ENCODE measurements around the gene LAMA4.

Gene LAMA4

GRCh38 chr6:112258642-112259336 is 4.4 kb upstream of the LAMA4 start:
- Histone ChIP-seq H3K36me3 (ENCODE audit: insufficient read depth, low read length) (no peaks in the 10 kb centered on the region), H3K9me3 (ENCODE audit: control insufficient read depth, insufficient read depth, low read length) (no peaks in the 10 kb centered on the region), H3K4me1 (ENCODE audit: insufficient read depth, low read length) (peaks cover 4% of the 10 kb centered on the region; the same call in 1 of the 2 replicates), H3K9ac (ENCODE audit: low read depth, low read length) (no peak overlapping the region)

- Histone ChIP-seq H3K36me3 (ENCODE audit: insufficient read depth, low read length) (no peaks in the 10 kb centered on the region), H3K9ac (ENCODE audit: low read depth, low read length) (no peak overlapping the region), H3K9me3 (ENCODE audit: control insufficient read depth, insufficient read depth, low read length) (no peaks in the 10 kb centered on the region), H3K4me1 (ENCODE audit: insufficient read depth, low read length) (peaks cover 4% of the 10 kb centered on the region; the same call in 1 of the 2 replicates)
These were observed 3.0 kb upstream of the LAMA4 start for GRCh38 chr6:112257178-112257855.

- Histone ChIP-seq H3K9me3 (ENCODE audit: control insufficient read depth, insufficient read depth, low read length) (no peaks in the 10 kb centered on the region), H3K4me1 (ENCODE audit: insufficient read depth, low read length) (peaks cover 4% of the 10 kb centered on the region; the same call in 1 of the 2 replicates), H3K36me3 (ENCODE audit: insufficient read depth, low read length) (no peaks in the 10 kb centered on the region), H3K9ac (ENCODE audit: low read depth, low read length) (peak overlapping the region; percentile 84; the same call in 1 of the 2 replicates)
These were observed 554 bp upstream of the LAMA4 start for GRCh38 chr6:112254921-112255320.

- H3K9ac ChIP-seq (ENCODE audit: low read depth, low read length), result peak overlapping the region; percentile 84; the same call in 1 of the 2 replicates
- peaks cover 4% of the 10 kb centered on the region; the same call in 1 of the 2 replicates for H3K4me1 ChIP-seq (ENCODE audit: insufficient read depth, low read length)
- no peaks in the 10 kb centered on the region for H3K36me3 ChIP-seq (ENCODE audit: insufficient read depth, low read length)
- no peaks in the 10 kb centered on the region for H3K9me3 ChIP-seq (ENCODE audit: control insufficient read depth, insufficient read depth, low read length)
These were observed 898 bp downstream of the LAMA4 start for GRCh38 chr6:112253498-112253840.

DNA sequence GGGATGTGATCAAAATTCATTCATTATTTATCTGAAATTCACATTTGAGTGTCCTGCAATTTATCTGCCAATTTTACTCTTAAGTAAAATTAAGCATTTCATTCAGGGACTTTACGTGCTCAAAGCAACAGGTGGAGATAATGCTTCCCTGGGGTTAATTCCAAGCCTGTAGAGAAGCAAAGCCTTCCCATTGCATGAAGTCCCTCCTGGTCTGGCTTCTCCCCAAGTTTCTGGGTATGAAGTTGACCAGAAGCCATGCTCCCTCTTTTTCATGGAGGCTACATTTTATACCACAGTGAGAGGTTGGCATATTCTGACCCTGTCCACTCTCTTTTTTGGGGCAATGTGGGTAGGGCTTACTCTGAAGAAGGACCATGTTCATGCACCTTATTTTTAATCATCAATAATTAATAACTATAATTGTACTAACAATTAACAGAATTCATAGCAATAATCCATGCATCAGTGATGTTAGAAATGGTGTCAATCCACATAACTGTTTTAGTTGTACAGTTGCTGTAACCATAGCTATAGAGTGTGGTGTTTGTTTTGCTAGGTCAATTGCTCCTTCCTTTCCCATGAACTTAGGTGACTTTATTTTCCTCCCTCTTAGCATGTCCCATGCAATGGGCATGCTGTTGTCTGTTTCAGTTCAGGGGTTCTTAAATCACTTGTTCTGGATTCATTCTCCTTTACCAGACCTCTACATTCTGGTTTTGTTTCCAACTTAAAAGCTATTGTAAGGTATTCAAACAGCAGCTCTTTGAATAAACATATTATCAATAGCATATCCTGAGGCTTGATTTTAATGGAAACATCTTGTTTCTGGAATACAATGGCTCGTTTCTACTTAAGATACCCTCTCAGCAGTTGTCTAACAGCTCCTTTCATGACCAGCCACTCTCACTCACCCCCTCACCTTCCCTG is 1.5 kb downstream of the LAMA4 start:
- Histone ChIP-seq H3K36me3 (ENCODE audit: insufficient read depth, low read length) (no peaks in the 10 kb centered on the region), H3K4me1 (ENCODE audit: insufficient read depth, low read length) (peaks cover 4% of the 10 kb centered on the region), H3K9ac (ENCODE audit: low read depth, low read length) (peak overlapping the region; percentile 84; the same call in 1 of the 2 replicates), H3K9me3 (ENCODE audit: control insufficient read depth, insufficient read depth, low read length) (no peaks in the 10 kb centered on the region)

DNA sequence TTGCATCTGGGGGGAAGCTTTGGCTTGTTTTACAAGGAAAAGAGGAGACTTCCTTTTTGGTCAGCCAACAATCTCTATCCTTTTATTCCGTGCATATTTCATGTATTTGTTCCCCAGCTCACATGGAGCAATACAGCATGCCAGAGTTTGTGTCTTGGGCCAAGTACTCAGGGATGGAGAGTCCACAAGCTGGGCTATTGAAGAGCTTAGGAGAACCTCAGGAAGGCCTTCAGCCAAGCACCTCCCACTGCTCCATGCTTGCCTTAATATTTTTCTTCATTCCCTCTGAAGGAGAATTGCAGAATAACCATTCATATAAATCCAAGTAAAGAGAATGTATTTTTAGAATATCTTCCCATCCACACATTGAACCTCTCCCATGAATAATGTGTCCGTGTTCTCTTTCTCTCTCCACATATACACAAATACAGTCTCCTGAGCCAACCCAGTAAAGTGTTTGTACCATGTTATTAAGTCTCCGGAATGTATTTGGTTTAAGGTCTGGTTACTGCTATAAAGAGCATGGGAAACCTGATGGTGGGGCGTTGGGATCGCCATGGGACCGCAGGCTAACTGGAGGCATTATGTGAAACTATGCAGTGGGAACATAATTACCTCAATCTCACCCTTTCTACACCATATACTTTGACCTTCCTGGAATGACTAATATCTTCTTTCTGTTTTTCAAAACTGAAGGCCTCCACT is 3.0 kb downstream of the LAMA4 start:
- H3K4me1 ChIP-seq (ENCODE audit: insufficient read depth, low read length), result peaks cover 4% of the 10 kb centered on the region
- H3K36me3 ChIP-seq (ENCODE audit: insufficient read depth, low read length), result no peaks in the 10 kb centered on the region
- H3K9ac ChIP-seq (ENCODE audit: low read depth, low read length), result no peak overlapping the region
- H3K9me3 ChIP-seq (ENCODE audit: control insufficient read depth, insufficient read depth, low read length), result no peaks in the 10 kb centered on the region

GRCh38 chr6:112249489-112249888 is 4.9 kb downstream of the LAMA4 start:
- Histone ChIP-seq H3K4me1 (ENCODE audit: insufficient read depth, low read length) (peaks cover 18% of the 10 kb centered on the region), H3K36me3 (ENCODE audit: insufficient read depth, low read length) (no peaks in the 10 kb centered on the region), H3K9ac (ENCODE audit: low read depth, low read length) (no peak overlapping the region), H3K9me3 (ENCODE audit: control insufficient read depth, insufficient read depth, low read length) (no peaks in the 10 kb centered on the region)

- Histone ChIP-seq H3K36me3 (ENCODE audit: insufficient read depth, low read length) (no peaks in the 10 kb centered on the region), H3K9me3 (ENCODE audit: control insufficient read depth, insufficient read depth, low read length) (no peaks in the 10 kb centered on the region), H3K9ac (ENCODE audit: low read depth, low read length) (no peak overlapping the region), H3K4me1 (ENCODE audit: insufficient read depth, low read length) (peaks cover 24% of the 10 kb centered on the region)
These were observed 7.1 kb downstream of the LAMA4 start for GRCh38 chr6:112247275-112247674.

- no peaks in the 10 kb centered on the region for H3K9me3 ChIP-seq (ENCODE audit: control insufficient read depth, insufficient read depth, low read length)
- no peak overlapping the region for H3K9ac ChIP-seq (ENCODE audit: low read depth, low read length)
- H3K4me1 ChIP-seq (ENCODE audit: insufficient read depth, low read length), result peaks cover 24% of the 10 kb centered on the region
- H3K36me3 ChIP-seq (ENCODE audit: insufficient read depth, low read length), result no peaks in the 10 kb centered on the region
These were observed 8.7 kb downstream of the LAMA4 start for GRCh38 chr6:112245511-112246203.

- H3K4me1 ChIP-seq (ENCODE audit: insufficient read depth, low read length), result peaks cover 24% of the 10 kb centered on the region
- H3K9ac ChIP-seq (ENCODE audit: low read depth, low read length), result no peak overlapping the region
- H3K9me3 ChIP-seq (ENCODE audit: control insufficient read depth, insufficient read depth, low read length), result no peaks in the 10 kb centered on the region
- H3K36me3 ChIP-seq (ENCODE audit: insufficient read depth, low read length), result no peaks in the 10 kb centered on the region
These were observed 10.2 kb downstream of the LAMA4 start for GRCh38 chr6:112243861-112244827.

GRCh38 chr6:112241820-112242429 is 12.4 kb downstream of the LAMA4 start:
- peaks cover 24% of the 10 kb centered on the region for H3K4me1 ChIP-seq (ENCODE audit: insufficient read depth, low read length)
- H3K9me3 ChIP-seq (ENCODE audit: control insufficient read depth, insufficient read depth, low read length), result no peaks in the 10 kb centered on the region
- H3K9ac ChIP-seq (ENCODE audit: low read depth, low read length), result no peak overlapping the region
- H3K36me3 ChIP-seq (ENCODE audit: insufficient read depth, low read length), result no peaks in the 10 kb centered on the region

DNA sequence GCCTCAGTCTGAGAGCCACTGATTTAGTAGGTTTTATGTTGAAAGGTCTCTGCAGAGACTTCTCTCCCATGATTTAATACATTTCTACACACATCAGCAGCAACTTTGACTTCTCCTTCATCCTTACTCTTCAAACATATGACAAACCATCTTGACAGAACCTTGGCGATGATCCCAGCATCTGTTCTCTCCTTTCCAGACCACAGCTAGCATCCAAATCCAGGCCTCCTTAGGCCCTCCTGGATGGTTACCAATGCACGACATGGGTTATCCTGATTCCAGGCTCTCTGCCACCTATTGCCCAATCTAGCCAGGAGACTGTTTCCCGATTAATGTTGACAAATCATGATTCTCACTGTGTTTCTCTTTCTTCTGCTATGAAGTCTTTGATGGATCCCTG is 16.8 kb downstream of the LAMA4 start:
- no peak overlapping the region for H3K9ac ChIP-seq (ENCODE audit: low read depth, low read length)
- no peaks in the 10 kb centered on the region for H3K9me3 ChIP-seq (ENCODE audit: control insufficient read depth, insufficient read depth, low read length)

More for the DNA sequence above, 16.8 kb downstream of the LAMA4 start:
- Histone ChIP-seq H3K4me1 (ENCODE audit: insufficient read depth, low read length) (no peaks in the 10 kb centered on the region), H3K36me3 (ENCODE audit: insufficient read depth, low read length) (no peaks in the 10 kb centered on the region)

All from ES-I3 (cell line).